Sigmoid colon (tissue), 7 donors: ENCODE measurements around the gene GJA9. TPM values are rescaled to one million over a fixed set of nuclear protein-coding genes. Genes with fewer than 3 reads are reported as not detected.
A peak's percentile ranks its signal among the peaks of the same experiment; 100 is the strongest.

Source experiments
- DNase-seq: peaks from one replicate; pipeline ENCODE4 v3.0.0-alpha.2; 2019
- H3K27ac ChIP-seq, 4 donors: fragments of 200-600 bp; sonication (generic); one replicate each; pipeline ENCODE4 v1.5.1; 2016 to 2019; ENCODE audit warnings: mild to moderate bottlenecking in 1 of 4
- H3K27me3 ChIP-seq, 3 donors: fragments of 200-600 bp; sonication (generic); one replicate each; pipeline ENCODE4 v1.5.1; 2019; ENCODE audit warnings: mild to moderate bottlenecking in 1 of 3
- H3K36me3 ChIP-seq, 4 donors: fragments of 200-600 bp; sonication (generic); one replicate each; pipeline ENCODE4 v1.5.1; 2016 to 2019
- H3K4me1 ChIP-seq, 4 donors: fragments of 200-600 bp; sonication (generic); one replicate each; pipeline ENCODE4 v1.5.1; 2017 to 2019
- H3K4me3 ChIP-seq, 4 donors: fragments of 200-600 bp; sonication (generic); one replicate each; pipeline ENCODE4 v1.5.1; 2017 to 2019; ENCODE audit warnings: mild to moderate bottlenecking in 2 of 4, moderate library complexity in 1 of 4
- H3K9me3 ChIP-seq, 4 donors: fragments of 200-600 bp in 3 of 4; sonication (generic) in 3 of 4; one replicate each; pipeline versions ENCODE4 v1.5.1 to v1.6.1; 2013 to 2019
- EP300 ChIP-seq, 4 donors: sonication (generic); formaldehyde crosslinking; IDR thresholded peaks; one replicate each; pipeline ENCODE4 v1.6.1; 2017; ENCODE audit warnings: antibody characterized with exemption in 4 of 4
- POLR2A ChIP-seq, 2 donors: fragments of 450-650 bp; IDR thresholded peaks; one replicate each; pipeline ENCODE4 v1.6.1; 2016; ENCODE audit warnings: antibody characterized with exemption in 2 of 2, mild to moderate bottlenecking in 2 of 2, moderate library complexity in 2 of 2
- POLR2AphosphoS5 ChIP-seq, 4 donors: sonication (generic); formaldehyde crosslinking; IDR thresholded peaks; one replicate each; pipeline ENCODE4 v1.6.1; 2017; ENCODE audit warnings: antibody characterized with exemption in 4 of 4
- WGBS, 2 donors: extraction: QIAGEN DNeasy Blood & Tissue Kit; methylation state at CpG; one replicate each; pipeline ENCODE4 v1.1.7; 2013; 5-methylcytosine and 5-hydroxymethylcytosine counted together
- intact Hi-C: fragments of 100-400 bp; cut with DNase I; formaldehyde crosslinking; loops from one replicate; pipeline ENCODE4 v1.15.1; 2023
- polyA plus RNA-seq, 3 donors: library from polyadenylated mRNA; stranded (reverse); fragments of 200-250 nt; gene quantifications; one replicate each; pipeline ENCODE4 v1.2.3, GENCODE V29; 2013
- total RNA-seq, 4 donors: library from RNA; depleted of rRNA; stranded (reverse); fragments of >200 nt; gene quantifications; one replicate each; pipeline ENCODE4 v1.1.0, GENCODE V29; 2016
- TF ChIP-seq, protein P1 (sequence below), 4 experiments: fragments of 450-650 bp in 3 of 4; fragments of 200-600 bp in 1 of 4; IDR thresholded peaks; one replicate each; pipeline ENCODE4 v1.5.1; 2016 to 2019; ENCODE audit warnings: antibody characterized with exemption in 4 of 4, mild to moderate bottlenecking in 3 of 4, moderate library complexity in 2 of 4
- donor health status: healthy with polysubstance abuse.
- donor health status: Bipolar disorder and iron deficiency.
- donor health status: healthy.

Gene GJA9
- total and polyA plus RNA-seq, 7 donors, result 0.50 TPM; not detected in 6

DNA sequence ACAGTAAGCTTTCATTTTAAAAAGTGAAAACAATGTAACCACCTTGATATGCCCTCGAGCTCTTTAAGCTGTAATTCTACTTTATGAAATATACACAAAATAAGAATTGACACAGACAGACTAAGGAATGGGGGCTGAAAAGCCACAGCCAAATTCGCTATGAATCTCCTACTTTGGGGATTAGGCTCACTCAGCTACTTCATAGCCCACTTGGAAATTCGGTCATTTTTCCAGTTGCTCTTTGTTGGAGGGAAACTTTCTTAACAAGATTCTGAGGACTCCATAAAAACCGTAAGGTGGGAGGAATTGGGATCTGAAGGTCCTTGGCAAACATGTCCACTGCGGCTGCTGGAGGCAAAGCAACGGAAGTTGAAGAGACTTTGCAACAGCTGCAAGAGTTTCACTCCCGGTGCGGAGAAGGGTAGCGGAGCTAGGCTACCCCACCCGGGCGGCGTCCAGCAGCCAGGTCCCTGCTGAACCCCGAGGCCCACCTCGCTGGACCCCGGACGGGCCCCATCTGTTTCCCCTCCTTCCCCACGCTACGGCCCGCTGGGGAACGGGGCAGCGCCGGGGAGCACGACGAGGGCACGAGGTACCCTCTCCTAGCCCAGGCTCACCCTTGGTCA is 8.9 kb downstream of the GJA9 start:
- H3K4me3 ChIP-seq, result peak overlapping the region; percentile 56 to 92 (median 79)
- no peaks in the 10 kb centered on the region for H3K36me3 ChIP-seq
- no peak for DNase-seq
- TF ChIP-seq POLR2AphosphoS5 (IDR thresholded peaks at IDR 0.05) (no peak), EP300 (IDR thresholded peaks at IDR 0.05) (no peak), POLR2A (IDR thresholded peaks at IDR 0.05) (no peak)
- TF ChIP-seq, protein P1, sequence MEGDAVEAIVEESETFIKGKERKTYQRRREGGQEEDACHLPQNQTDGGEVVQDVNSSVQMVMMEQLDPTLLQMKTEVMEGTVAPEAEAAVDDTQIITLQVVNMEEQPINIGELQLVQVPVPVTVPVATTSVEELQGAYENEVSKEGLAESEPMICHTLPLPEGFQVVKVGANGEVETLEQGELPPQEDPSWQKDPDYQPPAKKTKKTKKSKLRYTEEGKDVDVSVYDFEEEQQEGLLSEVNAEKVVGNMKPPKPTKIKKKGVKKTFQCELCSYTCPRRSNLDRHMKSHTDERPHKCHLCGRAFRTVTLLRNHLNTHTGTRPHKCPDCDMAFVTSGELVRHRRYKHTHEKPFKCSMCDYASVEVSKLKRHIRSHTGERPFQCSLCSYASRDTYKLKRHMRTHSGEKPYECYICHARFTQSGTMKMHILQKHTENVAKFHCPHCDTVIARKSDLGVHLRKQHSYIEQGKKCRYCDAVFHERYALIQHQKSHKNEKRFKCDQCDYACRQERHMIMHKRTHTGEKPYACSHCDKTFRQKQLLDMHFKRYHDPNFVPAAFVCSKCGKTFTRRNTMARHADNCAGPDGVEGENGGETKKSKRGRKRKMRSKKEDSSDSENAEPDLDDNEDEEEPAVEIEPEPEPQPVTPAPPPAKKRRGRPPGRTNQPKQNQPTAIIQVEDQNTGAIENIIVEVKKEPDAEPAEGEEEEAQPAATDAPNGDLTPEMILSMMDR (IDR thresholded peaks at IDR 0.05), result no peak
- no peaks in the 10 kb centered on the region for H3K9me3 ChIP-seq
- H3K27me3 ChIP-seq, result no peaks in the 10 kb centered on the region
- peak overlapping the region; percentile 71 to 80 (median 79) for H3K27ac ChIP-seq
- intact Hi-C loops, result loop anchor here (1.0 kb wide), 2 partner anchors 12 to 118 kb away; no protein-coding TSS in a partner anchor
- 2 to 4% methylated on average over 25 of the region's 25 CpGs for WGBS, 2 donors
- H3K4me1 ChIP-seq, result peaks cover 0 to 24% (median 14%) of the 10 kb centered on the region in 4 donors

DNA sequence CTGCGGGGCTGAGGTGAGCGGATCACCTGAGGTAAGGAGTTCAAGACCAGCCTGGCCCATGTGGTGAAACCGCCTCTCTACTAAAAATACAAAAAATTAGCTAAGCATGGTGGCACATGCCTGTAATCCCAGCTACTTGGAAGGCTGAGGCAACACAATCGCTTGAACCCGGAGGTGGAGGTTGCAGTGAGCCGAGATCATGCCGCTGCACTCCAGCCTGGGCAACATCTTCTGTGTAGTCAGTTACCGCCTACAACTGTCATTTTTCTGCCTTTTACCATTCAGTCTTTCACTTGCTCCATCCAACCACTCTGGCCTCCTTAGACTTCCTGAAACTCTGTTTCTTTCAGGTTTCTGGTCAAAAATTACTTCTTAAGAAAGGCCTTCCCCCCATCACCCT is 10.4 kb downstream of the GJA9 start:
- TF ChIP-seq, protein P1 (IDR thresholded peaks at IDR 0.05), result no peak
- TF ChIP-seq POLR2A (IDR thresholded peaks at IDR 0.05), result no peak
- TF ChIP-seq POLR2AphosphoS5 (IDR thresholded peaks at IDR 0.05), result no peak
- no peak for TF ChIP-seq EP300 (IDR thresholded peaks at IDR 0.05)
- no peaks in the 10 kb centered on the region for H3K9me3 ChIP-seq
- H3K4me3 ChIP-seq, result no peak overlapping the region
- no peaks in the 10 kb centered on the region for H3K27me3 ChIP-seq
- WGBS, 2 donors, result 92 to 96% methylated on average over 8 of the region's 8 CpGs
- H3K27ac ChIP-seq, result no peak overlapping the region
- peaks cover 0 to 24% (median 14%) of the 10 kb centered on the region in 4 donors for H3K4me1 ChIP-seq
- intact Hi-C loops, result no loop called here
- no peaks in the 10 kb centered on the region for H3K36me3 ChIP-seq
- no peak for DNase-seq

DNA sequence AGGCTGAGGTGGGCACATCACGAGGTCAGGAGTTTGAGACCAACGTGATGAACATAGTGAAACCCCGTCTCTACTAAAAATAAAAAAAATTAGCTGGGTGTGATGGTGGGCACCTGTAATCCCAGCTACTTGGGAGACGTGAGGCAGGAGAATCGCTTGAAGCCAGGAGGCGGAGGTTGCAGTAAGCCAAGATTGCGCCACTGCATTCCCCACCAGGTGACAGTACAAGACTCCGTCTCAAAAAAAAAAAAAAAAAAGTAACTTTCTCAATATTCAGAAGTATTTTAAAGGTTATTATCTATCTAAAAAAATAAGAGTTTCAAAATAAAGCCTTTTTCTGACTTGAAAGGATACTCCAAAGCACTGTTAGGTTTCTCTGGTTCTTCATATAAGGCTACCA is 14.2 kb downstream of the GJA9 start:
- TF ChIP-seq EP300 (IDR thresholded peaks at IDR 0.05) (no peak), POLR2AphosphoS5 (IDR thresholded peaks at IDR 0.05) (no peak), POLR2A (IDR thresholded peaks at IDR 0.05) (no peak)
- TF ChIP-seq, protein P1 (IDR thresholded peaks at IDR 0.05), result no peak
- Histone ChIP-seq H3K27me3 (no peaks in the 10 kb centered on the region), H3K4me1 (peaks cover 0 to 29% (median 17%) of the 10 kb centered on the region in 4 donors), H3K4me3 (no peak overlapping the region), H3K36me3 (peaks cover 0 to 5% (median 0%) of the 10 kb centered on the region in 4 donors), H3K9me3 (no peaks in the 10 kb centered on the region), H3K27ac (no peak overlapping the region)
- intact Hi-C loops, result no loop called here
- 96% methylated on average over 8 of the region's 8 CpGs for WGBS, 2 donors
- no peak for DNase-seq

DNA sequence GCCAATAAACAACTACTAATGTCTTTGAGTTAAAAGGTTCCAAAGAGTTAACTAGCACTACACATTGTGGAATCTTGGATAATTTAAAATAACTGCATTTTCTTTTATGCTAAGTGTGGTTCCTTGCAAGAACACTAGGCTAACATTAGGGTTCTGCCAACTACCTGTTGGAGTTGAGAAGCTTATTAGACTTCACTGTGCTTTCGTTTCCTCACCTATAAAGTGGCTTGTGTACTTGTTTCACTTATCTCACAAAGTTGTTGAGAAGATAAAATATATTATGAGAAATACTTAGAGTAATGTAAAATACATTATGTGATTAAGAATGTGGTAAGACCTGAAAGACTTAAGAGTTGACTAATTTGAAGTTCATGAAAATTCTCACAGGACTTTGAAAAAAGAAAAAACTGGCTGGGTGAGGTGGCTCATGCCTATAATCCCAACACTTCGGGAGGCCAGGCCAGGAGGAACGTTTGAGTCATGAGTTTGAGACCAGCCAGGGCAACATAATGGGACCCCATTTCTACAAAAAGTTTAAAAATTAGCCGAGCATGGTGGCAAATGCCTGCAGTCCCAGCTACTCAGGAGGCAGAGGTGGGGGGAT is 16.2 kb downstream of the GJA9 start:
- peaks cover 0 to 42% (median 29%) of the 10 kb centered on the region in 4 donors for H3K4me1 ChIP-seq
- no peaks in the 10 kb centered on the region for H3K27me3 ChIP-seq
- peaks cover 0 to 5% (median 0%) of the 10 kb centered on the region in 4 donors for H3K36me3 ChIP-seq
- no peak overlapping the region for H3K4me3 ChIP-seq
- 80 to 92% methylated on average over 4 of the region's 4 CpGs for whole genome bisulfite sequencing, 2 donors
- no peaks in the 10 kb centered on the region for H3K9me3 ChIP-seq
- TF ChIP-seq, protein P1 (IDR thresholded peaks at IDR 0.05), result no peak
- TF ChIP-seq EP300 (IDR thresholded peaks at IDR 0.05) (no peak), POLR2AphosphoS5 (IDR thresholded peaks at IDR 0.05) (no peak)
- H3K27ac ChIP-seq, result no peak overlapping the region
- no peak for DNase-seq
- intact Hi-C loops, result no loop called here
